IPS-18a (cell line): ENCODE measurements around the gene BNIP5.

ENCODE experiments used
- H3K27ac ChIP-seq: one replicate; pipeline ENCODE4 v1.5.1; 2013; ENCODE audit warnings: low read length
- H3K27me3 ChIP-seq: one replicate; pipeline ENCODE4 v1.6.1; 2013; ENCODE audit warnings: mild to moderate bottlenecking, low read length; ENCODE audit not compliant: control insufficient read depth, insufficient read depth
- H3K36me3 ChIP-seq: one replicate; pipeline ENCODE4 v1.6.1; 2013; ENCODE audit warnings: low read depth, low read length; ENCODE audit not compliant: control insufficient read depth
- H3K4me1 ChIP-seq: one replicate; pipeline ENCODE4 v1.6.1; 2013; ENCODE audit warnings: low read depth, low read length; ENCODE audit not compliant: control insufficient read depth
- H3K4me3 ChIP-seq: one replicate; pipeline ENCODE4 v1.5.1; 2013; ENCODE audit warnings: low read length
- H3K9ac ChIP-seq: one replicate; pipeline ENCODE4 v1.6.1; 2013; ENCODE audit warnings: mild to moderate bottlenecking, low read length, moderate library complexity
- H3K9me3 ChIP-seq: one replicate; pipeline ENCODE4 v1.6.1; 2013; ENCODE audit warnings: low read depth, low read length; ENCODE audit not compliant: control insufficient read depth

Gene BNIP5

DNA sequence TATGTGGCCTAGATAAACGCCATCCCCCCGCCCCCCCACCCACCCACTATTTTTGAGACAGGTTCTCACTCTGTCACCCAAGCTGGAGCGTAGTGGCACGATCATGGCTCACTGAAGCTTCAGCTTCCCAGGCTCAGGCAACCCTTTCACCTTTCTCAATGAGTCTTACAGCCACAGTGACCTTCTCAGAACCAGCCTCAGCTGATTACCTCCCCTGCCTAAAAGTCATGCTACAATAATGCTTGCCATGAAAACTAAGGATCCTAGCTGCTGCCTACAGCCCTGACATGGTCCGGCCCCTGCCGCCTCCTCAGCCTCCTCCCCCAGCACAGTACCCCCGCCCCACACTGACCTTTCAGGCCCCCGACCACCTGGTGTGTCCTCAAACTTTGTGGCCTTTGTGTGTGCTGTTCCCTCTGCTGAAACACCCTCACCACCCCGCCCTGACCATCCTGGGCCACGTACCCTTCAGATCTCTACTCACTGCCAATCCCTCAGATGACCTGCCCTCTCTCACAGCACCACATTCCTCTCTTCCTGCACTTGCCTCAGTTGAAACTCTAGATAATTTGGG is 35.5 kb downstream of the BNIP5 start:
- Histone ChIP-seq H3K4me1 (no peaks in the 10 kb centered on the region), H3K36me3 (no peaks in the 10 kb centered on the region), H3K27ac (no peak overlapping the region), H3K9me3 (no peaks in the 10 kb centered on the region), H3K9ac (no peak overlapping the region), H3K4me3 (no peak overlapping the region), H3K27me3 (no peaks in the 10 kb centered on the region)

DNA sequence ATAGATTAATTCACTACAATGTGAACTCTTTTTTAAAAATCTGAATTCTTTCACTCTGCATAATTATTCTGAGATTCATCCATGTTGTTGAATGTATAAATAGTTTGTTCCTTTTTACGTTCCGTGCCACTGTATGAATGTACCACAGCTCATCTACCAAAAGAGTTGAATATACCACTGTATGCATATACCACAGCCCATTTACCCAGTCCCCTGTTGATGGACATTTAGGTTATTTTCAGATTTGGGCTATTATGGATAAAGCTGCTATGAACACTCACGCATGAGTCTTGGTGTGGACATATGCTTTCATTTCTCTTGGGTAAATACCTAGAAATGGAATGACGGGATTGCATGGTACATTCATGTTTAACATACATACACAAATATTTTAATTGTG is 38.7 kb downstream of the BNIP5 start:
- Histone ChIP-seq H3K27me3 (no peaks in the 10 kb centered on the region), H3K4me3 (no peak overlapping the region), H3K27ac (no peak overlapping the region), H3K9me3 (no peaks in the 10 kb centered on the region), H3K9ac (no peak overlapping the region), H3K4me1 (no peaks in the 10 kb centered on the region), H3K36me3 (no peaks in the 10 kb centered on the region)

DNA sequence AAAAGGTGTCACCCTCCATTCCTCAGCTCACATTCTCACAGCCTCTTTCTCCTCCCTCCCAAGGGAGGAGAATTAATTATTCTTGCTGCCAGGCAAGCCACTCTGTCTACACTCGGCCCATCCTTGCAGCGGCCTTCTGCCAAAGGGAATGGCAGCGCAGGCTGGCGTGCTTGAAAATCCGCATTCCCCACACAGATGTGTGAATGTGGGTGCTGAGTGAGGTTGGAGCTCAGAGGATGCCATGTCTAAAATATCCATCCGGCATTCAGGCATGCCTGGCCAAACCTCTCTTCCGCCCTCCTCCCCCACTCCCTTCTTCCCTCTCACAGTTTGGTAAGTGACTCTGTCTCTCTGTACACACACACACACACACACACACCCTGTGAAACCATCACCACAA is 39.2 kb downstream of the BNIP5 start:
- H3K27me3 ChIP-seq: no peaks in the 10 kb centered on the region
- H3K27ac ChIP-seq: no peak overlapping the region
- no peak overlapping the region for H3K4me3 ChIP-seq
- no peaks in the 10 kb centered on the region for H3K4me1 ChIP-seq
- H3K36me3 ChIP-seq: no peaks in the 10 kb centered on the region
- no peaks in the 10 kb centered on the region for H3K9me3 ChIP-seq
- no peak overlapping the region for H3K9ac ChIP-seq

DNA sequence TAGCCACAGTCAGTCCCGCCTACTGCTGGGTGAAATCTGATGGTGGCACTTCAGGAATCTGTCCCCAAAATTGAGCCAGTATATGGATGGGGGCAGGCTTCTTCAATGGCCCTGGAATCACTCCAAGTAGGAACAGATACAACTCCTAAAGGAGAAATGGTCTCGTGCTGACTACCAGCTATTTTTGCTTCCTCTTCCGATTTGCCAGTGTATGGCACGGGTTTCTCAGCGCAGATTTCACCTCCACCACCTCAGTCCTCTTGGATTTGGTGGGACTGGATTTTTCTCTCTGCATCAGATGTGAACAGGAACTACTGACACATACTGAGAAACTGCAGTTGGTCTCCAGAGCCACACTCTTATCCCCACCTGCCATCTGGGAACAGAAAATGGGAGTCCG is 39.6 kb downstream of the BNIP5 start:
- no peaks in the 10 kb centered on the region for H3K4me1 ChIP-seq
- H3K27me3 ChIP-seq: no peaks in the 10 kb centered on the region
- no peaks in the 10 kb centered on the region for H3K9me3 ChIP-seq
- H3K4me3 ChIP-seq: no peak overlapping the region
- no peaks in the 10 kb centered on the region for H3K36me3 ChIP-seq
- no peak overlapping the region for H3K27ac ChIP-seq
- no peak overlapping the region for H3K9ac ChIP-seq

DNA sequence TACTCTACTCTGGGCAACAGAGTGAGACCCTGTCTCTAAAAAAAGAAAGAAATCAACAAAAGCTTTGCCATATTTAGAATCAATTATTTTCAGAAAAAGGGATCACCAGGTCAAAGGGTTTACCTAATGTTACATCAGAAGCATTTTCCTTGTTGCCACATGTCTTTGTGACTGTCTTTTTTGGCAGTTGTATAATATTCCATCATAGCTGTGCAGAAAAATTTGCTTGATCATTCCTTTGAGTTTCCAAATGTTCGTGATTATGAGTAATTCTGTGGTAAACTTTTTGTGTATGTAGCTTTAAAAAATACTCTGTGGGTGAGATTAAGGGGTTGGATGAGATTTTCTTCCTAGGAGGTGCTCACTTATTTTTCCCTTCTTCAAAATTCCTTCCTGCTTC is 40.4 kb downstream of the BNIP5 start:
- no peak overlapping the region for H3K27ac ChIP-seq
- H3K9me3 ChIP-seq: no peaks in the 10 kb centered on the region
- no peaks in the 10 kb centered on the region for H3K27me3 ChIP-seq
- H3K36me3 ChIP-seq: no peaks in the 10 kb centered on the region
- H3K4me1 ChIP-seq: no peaks in the 10 kb centered on the region
- no peak overlapping the region for H3K4me3 ChIP-seq
- no peak overlapping the region for H3K9ac ChIP-seq

DNA sequence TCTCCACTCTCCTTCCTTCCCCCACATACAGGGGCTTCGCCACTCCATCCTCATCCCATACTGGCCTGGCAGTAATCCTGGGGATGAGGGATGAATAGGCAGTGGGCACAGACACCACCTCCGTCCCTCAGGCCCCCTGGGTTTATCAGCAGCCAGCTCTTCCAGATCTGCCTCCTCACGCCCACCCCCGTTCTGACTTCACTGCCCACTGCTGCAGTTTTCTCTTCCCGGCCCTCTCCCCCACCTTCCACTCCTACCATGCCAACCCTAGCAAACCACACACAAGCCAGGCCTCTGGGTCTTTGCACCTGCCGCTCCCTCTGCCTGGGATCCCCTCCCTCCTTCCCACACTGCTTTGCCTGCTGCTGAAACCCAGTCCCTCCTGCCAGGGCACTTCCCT is 44.5 kb downstream of the BNIP5 start:
- Histone ChIP-seq H3K27ac (no peak overlapping the region), H3K4me3 (no peak overlapping the region), H3K4me1 (no peaks in the 10 kb centered on the region), H3K9ac (no peak overlapping the region), H3K36me3 (no peaks in the 10 kb centered on the region), H3K9me3 (no peaks in the 10 kb centered on the region), H3K27me3 (no peaks in the 10 kb centered on the region)

DNA sequence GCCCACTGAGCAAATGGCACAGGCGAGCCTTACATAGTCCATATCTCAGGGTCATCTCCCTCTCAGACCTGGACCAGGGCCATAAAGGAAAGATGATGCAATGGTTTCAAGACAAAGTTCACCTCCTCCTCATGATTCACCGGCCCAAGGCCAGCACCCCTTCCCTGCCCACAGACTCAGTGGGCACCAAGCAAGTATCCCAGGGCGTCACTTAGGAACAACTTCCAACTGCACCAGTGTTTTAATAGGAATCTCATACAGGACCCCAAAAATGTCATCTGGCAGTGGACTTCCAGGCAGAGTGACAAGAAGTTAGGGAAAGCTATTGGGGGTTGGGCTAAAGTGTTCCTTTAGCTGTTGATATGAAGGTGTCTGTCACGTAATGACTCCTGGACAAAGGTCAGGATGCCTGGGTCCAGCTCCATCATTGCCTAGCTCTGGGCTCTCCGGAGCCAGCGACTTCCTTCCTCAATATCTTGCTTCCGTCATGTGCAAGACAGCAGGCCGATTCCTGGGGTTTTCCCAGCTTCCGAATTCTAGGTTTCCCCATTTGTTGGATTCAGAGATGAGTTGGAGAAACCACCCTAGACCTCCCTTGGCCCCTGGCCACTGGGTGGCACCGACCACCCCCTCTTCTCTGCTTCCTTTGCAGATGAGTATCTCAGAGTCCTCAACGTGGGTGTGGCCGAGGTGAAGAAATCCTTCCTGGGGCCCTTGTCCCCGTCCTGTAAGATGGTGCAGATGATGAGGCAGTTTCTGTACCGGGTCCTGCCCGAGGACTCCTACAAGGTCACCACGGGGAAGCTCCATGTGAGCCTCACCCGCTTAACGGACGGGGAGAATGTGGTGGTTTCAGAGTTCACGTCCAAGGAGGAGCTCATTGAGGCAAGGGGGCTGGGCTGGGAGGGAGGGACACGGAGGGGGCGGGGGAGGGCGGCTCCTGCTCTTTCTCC is 45.7 kb downstream of the BNIP5 start:
- H3K9me3 ChIP-seq: no peaks in the 10 kb centered on the region
- H3K9ac ChIP-seq: no peak overlapping the region
- no peaks in the 10 kb centered on the region for H3K4me1 ChIP-seq
- no peaks in the 10 kb centered on the region for H3K27me3 ChIP-seq
- no peaks in the 10 kb centered on the region for H3K36me3 ChIP-seq
- no peak overlapping the region for H3K27ac ChIP-seq
- no peak overlapping the region for H3K4me3 ChIP-seq

DNA sequence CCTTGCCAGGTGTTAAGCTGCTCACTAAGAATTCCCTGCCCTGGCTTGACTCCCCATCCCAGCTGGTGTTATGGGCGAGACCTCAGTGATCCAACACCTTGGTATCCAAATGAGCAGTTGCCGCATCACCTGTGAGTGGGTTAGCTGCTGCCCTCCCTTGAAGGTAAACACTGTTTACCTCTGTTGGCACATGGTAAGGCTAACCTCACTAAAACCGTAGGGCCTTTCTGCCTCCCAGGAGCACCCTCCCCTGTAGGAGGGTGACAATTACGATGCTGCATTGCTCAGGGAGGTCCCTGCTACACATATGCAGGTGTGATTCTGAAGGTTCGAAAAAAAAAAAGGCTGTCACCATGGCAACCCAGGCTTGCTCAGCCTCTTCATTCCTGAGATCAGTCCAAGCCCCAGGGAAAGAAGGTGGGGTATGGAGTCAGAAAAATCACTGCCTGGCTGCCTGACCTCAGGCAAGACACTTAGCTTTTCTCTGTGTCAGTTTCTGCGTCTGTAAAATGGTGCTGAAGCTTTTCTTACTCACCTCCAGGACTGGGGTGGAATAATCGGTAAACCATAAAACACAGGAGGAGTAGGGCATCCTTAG is 47.3 kb downstream of the BNIP5 start:
- H3K4me3 ChIP-seq: no peak overlapping the region
- no peaks in the 10 kb centered on the region for H3K4me1 ChIP-seq
- H3K27ac ChIP-seq: no peak overlapping the region
- H3K9me3 ChIP-seq: no peaks in the 10 kb centered on the region
- H3K9ac ChIP-seq: no peak overlapping the region
- peaks cover 5% of the 10 kb centered on the region for H3K27me3 ChIP-seq
- H3K36me3 ChIP-seq: no peaks in the 10 kb centered on the region

DNA sequence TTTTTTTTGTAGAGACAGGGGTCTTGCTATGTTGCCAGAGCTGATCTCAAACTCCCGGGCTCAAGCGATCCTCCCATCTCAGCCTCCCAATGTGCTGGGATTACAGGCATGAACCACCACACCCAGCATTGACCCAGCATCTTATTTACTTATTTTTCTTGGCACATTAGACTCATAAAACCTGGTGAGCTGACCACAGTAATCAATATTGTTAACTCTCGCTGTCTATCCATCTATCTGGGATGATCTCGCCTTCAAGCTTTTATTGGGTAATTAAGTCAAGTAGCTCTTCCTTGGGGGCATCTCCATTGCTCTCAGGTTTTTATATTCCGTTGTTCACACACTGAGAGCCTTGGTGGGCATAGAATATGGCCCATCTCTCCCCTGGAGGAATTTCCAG is 49.8 kb downstream of the BNIP5 start:
- Histone ChIP-seq H3K9ac (no peak overlapping the region), H3K4me3 (no peak overlapping the region), H3K9me3 (no peaks in the 10 kb centered on the region), H3K36me3 (no peaks in the 10 kb centered on the region), H3K27ac (no peak overlapping the region), H3K4me1 (no peaks in the 10 kb centered on the region), H3K27me3 (peaks cover 5% of the 10 kb centered on the region)

DNA sequence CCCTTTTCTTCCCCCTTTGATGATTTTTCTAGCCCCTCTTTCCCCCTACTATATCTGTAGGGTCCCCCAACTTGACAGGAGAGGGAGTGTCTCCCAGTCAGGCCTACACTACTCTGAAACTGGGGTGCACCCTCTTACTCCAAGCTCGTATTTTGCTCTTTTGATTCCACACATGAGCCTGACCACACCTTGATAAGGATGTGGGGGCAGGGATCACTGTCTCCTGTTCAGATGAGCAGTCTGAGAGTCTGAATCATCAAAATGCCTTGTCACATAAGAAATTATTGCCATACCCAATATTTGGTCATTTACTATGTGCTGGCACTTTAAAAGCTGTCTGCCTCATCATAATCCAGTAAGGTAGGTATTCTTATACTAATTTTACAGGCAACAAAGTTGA is 50.9 kb downstream of the BNIP5 start:
- no peak overlapping the region for H3K27ac ChIP-seq
- no peaks in the 10 kb centered on the region for H3K36me3 ChIP-seq
- no peaks in the 10 kb centered on the region for H3K4me1 ChIP-seq
- H3K4me3 ChIP-seq: no peak overlapping the region
- H3K27me3 ChIP-seq: peaks cover 5% of the 10 kb centered on the region
- no peaks in the 10 kb centered on the region for H3K9me3 ChIP-seq
- H3K9ac ChIP-seq: no peak overlapping the region

DNA sequence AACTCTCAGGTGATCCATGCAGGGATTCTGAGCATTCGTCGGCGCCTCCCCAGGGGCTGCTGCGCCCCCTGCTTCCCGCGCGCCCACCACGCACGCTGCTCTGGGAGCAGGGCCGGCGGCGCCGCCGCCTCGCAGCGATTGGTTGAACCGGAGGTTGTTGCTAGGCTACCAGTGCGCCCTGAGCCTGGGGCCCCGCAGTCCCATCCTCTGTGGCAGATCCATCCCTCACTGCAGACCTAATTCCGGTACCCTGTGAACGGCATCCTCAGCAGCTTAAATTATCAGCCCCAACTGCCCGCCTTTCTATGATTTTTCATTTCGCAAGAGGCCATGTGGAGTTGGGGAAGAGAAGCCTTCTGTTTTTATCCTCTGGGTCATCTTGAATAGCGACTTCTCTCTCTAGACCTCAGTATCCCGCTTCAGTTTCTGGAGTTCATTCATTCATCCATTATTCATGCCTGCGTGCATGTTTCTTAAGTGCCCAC is 51.5 kb downstream of the BNIP5 start:
- Histone ChIP-seq H3K27me3 (peaks cover 5% of the 10 kb centered on the region), H3K27ac (no peak overlapping the region), H3K4me3 (no peak overlapping the region), H3K9me3 (no peaks in the 10 kb centered on the region), H3K9ac (no peak overlapping the region), H3K4me1 (no peaks in the 10 kb centered on the region), H3K36me3 (no peaks in the 10 kb centered on the region)
